ENCODE results near the gene INA. TPM values are rescaled to one million over a fixed set of nuclear protein-coding genes. Genes with fewer than 3 reads are reported as not detected.
"Not testable (repeated sequence)": the region's sequence is repeated elsewhere in the genome, so short reads cannot be mapped to it uniquely, and the experiment has no call there.

The INA gene
- total RNA-seq, 1 donor from 2014 or later: not detected

DNA sequence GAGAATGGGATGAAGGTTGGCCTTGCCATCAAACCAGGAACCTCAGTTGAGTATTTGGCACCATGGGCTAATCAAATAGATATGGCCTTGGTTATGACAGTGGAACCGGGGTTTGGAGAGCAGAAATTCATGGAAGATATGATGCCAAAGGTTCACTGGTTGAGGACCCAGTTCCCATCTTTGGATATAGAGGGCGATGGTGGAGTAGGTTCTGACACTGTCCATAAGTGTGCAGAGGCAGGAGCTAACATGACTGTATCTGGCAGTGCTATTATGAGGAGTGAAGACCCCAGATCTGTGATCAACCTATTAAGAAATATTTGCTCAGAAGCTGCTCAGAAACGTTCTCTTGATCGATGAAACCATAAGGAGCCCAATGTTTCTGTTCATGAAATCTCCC, 30.6 kb upstream of the INA start:
- no peaks in the 10 kb centered on the region for H3K36me3 ChIP-seq
- H3K4me3 ChIP-seq: no peak overlapping the region
- no peak for ATAC-seq
- no peaks in the 10 kb centered on the region for H3K9me3 ChIP-seq
- DNase-seq: no peak
- no peaks in the 10 kb centered on the region for H3K27me3 ChIP-seq (ENCODE audit: low read depth)
- intact Hi-C loops (cut with DNase I): loop anchor here (10.0 kb wide), 1 partner anchor 332 kb away; the partner anchor contains the start of gene CNNM2
- H3K4me1 ChIP-seq: peaks cover 10% of the 10 kb centered on the region
- H3K27ac ChIP-seq: no peak overlapping the region
- TF ChIP-seq, protein P1, sequence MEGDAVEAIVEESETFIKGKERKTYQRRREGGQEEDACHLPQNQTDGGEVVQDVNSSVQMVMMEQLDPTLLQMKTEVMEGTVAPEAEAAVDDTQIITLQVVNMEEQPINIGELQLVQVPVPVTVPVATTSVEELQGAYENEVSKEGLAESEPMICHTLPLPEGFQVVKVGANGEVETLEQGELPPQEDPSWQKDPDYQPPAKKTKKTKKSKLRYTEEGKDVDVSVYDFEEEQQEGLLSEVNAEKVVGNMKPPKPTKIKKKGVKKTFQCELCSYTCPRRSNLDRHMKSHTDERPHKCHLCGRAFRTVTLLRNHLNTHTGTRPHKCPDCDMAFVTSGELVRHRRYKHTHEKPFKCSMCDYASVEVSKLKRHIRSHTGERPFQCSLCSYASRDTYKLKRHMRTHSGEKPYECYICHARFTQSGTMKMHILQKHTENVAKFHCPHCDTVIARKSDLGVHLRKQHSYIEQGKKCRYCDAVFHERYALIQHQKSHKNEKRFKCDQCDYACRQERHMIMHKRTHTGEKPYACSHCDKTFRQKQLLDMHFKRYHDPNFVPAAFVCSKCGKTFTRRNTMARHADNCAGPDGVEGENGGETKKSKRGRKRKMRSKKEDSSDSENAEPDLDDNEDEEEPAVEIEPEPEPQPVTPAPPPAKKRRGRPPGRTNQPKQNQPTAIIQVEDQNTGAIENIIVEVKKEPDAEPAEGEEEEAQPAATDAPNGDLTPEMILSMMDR (IDR thresholded peaks at IDR 0.05): no peak

DNA sequence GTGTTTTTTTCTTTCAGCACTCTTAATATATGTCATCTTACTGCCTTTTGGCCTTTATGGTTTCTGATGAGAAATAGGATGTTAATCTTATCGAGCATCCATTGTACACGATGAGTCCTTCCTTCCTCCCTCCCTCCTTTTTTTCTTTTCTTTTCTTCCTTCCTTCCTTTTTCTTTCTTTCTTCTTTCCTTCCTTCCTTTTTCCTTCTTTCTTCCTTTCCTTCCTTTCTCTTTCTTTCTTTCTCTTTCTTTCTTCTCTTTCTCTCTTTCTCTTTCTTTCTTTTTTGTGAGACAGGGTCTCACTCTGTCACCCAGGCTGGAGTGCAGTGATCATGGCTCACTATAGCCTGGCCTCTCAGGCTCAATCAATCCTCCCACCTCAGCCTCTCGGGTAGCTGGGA, 22.8 kb upstream of the INA start:
- no peak for DNase-seq
- intact Hi-C loops (cut with DNase I): no loop called here
- TF ChIP-seq, protein P1 (IDR thresholded peaks at IDR 0.05): no peak
- H3K4me3 ChIP-seq: no peak overlapping the region
- H3K27me3 ChIP-seq (ENCODE audit: low read depth): no peaks in the 10 kb centered on the region
- no peaks in the 10 kb centered on the region for H3K36me3 ChIP-seq
- no peak overlapping the region for H3K27ac ChIP-seq
- H3K4me1 ChIP-seq: no peaks in the 10 kb centered on the region
- H3K9me3 ChIP-seq: no peaks in the 10 kb centered on the region
- no peak for ATAC-seq

DNA sequence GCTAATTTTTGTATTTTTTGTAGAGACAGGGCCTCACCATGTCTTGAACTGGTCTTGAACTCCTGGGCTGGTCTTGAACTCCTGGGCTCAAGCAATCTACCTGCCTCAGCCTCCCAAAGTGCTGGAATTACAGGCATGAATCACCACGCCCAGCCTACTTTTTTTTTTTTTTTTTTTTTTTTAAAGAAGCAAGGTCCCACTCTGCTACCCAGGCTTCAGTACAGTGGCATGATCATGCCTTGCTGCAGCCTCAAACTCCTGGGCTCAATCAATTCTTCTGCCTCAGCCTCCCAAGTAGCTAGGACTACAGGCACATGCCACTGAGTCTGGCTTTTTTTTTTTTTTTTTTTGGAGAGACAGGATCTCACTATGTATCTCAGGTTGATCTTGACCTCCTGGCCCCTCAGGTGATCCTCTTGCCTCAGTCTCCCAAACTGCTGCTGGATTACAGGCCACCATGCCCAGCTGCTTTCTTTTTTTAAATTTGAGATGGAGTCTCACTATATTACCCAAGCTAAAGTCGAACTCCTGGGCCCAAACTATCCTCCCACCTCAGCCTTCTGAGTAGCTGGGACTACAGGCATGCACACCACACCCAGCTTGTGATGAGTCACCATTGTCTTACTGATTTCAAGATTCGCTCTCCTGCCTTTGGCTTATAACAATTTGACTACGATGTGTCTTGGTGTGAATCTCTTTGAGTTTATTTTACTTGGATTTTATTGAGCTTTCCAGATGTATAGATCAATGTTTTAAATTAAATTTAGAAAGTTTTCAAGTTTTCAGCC, 22.2 kb upstream of the INA start:
- Histone ChIP-seq H3K9me3 (no peaks in the 10 kb centered on the region), H3K27me3 (ENCODE audit: low read depth) (no peaks in the 10 kb centered on the region), H3K4me3 (no peak overlapping the region), H3K27ac (no peak overlapping the region), H3K36me3 (no peaks in the 10 kb centered on the region), H3K4me1 (no peaks in the 10 kb centered on the region)
- DNase-seq (no peak), ATAC-seq (no peak)
- intact Hi-C loops (cut with DNase I): no loop called here
- TF ChIP-seq, protein P1 (IDR thresholded peaks at IDR 0.05): no peak

DNA sequence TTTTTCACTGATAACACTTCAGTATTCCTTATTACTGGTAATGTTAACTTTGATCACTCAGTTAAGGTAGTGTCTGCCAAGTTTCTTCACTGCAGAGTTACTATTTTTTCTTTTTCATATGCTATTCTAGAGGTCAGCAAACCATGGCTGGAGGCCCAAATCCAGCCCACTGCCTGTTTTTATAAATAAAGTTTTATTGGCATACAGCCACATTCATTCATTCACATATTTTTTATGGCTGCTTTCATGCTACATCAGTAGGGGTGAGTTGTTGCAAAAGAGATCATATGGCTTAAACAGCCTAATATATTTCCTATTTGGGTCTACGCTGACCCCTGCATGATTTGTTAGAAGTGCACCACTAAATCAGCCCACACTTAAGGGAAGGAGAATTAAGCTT, 20.3 kb upstream of the INA start:
- Histone ChIP-seq H3K4me1 (no peaks in the 10 kb centered on the region), H3K4me3 (no peak overlapping the region), H3K36me3 (no peaks in the 10 kb centered on the region), H3K27me3 (ENCODE audit: low read depth) (no peaks in the 10 kb centered on the region), H3K9me3 (no peaks in the 10 kb centered on the region), H3K27ac (no peak overlapping the region)
- DNase-seq (no peak), ATAC-seq (no peak)
- intact Hi-C loops (cut with DNase I): no loop called here
- TF ChIP-seq, protein P1 (IDR thresholded peaks at IDR 0.05): no peak

DNA sequence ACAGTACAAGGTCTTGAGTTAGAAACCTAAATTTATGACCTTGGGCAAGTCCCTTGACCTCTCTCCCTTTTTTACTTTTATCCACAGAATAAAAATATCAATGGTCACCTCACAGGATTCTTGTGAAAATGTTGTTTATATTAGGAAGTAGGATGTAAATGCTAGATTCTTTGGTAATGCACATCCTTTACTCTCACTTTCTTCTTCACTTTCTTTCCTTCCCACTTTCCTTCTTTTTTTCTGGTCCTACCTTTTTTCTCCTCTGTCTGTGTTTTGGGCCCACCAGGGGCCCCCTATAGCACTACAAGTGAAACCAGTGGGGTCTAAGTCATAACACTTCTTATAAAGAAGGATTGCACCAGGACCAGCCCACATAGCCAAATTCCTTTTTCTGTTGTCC, 19.1 kb upstream of the INA start:
- H3K9me3 ChIP-seq: no peaks in the 10 kb centered on the region
- H3K27ac ChIP-seq: no peak overlapping the region
- no peaks in the 10 kb centered on the region for H3K27me3 ChIP-seq (ENCODE audit: low read depth)
- H3K4me1 ChIP-seq: no peaks in the 10 kb centered on the region
- no peak for DNase-seq
- TF ChIP-seq, protein P1 (IDR thresholded peaks at IDR 0.05): no peak
- intact Hi-C loops (cut with DNase I): no loop called here
- no peaks in the 10 kb centered on the region for H3K36me3 ChIP-seq
- H3K4me3 ChIP-seq: no peak overlapping the region
- ATAC-seq: no peak

DNA sequence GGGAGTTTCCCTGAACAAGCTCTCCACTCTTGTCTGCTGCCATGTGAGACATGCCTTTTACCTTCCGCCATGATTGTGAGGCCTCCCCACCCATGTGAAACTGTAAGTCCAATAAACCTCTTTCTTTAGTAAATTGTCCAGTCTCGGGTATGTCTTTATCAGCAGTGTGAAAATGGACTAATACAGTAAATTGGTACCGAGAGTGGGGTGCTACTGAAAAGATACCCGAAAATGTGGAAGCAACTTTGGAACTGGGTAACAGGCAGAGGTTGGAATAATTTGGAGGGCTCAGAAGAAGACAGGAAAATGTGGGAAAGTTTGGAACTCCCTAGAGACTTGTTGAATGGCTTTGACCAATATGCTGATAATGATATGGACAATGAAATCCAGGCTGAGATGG, 18.0 kb upstream of the INA start:
- ATAC-seq; H3K4me3 ChIP-seq; DNase-seq; H3K36me3 ChIP-seq; H3K27me3 ChIP-seq (ENCODE audit: low read depth); H3K27ac ChIP-seq; H3K9me3 ChIP-seq; intact Hi-C loops (cut with DNase I); H3K4me1 ChIP-seq: not testable (repeated sequence)
